Fibroblast of peridontal ligament (primary cell): Measurements from ENCODE around the gene TRUB2.

Experiments used
- DNase-seq: peaks from one replicate; pipeline ENCODE4 v3.0.0-alpha.2; 2010; ENCODE audit errors: extremely low read depth

TRUB2 gene

DNA sequence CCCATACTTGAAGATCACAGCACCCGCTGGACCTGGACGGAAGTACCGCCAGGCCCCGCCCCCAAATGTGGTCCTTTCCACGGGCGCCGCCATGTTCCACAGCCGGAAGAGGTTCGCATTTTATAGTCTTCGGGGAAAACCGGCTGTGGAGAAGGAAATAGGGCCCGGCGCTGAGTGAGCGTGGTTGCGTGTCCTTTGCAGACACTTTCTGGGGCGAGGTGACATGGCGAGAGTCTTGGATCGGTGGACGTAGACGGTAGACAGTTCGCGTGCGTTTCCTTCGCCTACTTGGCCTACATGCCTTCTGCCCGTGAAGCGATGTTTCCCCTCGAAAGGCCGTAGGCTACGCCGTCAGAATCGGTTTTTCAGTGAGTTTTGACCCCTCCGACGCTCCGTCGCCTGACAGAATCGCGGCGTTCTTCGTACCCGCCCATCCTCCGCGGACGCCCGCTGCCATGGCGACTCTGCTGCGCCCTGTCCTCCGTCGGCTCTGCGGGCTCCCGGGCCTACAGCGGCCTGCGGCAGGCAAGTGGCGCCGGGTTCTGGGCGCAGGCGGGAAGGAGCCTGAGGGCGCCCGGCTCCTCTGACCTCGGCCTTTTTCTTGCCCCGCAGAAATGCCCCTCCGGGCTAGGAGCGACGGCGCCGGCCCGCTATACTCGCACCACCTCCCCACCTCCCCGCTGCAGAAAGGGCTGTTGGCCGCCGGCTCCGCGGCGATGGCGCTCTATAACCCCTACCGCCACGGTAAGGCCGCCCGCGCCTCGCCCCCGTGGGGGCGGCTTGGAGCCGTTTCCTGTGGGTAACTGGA, at the start of gene TRUB2, which contains the start of gene COQ4:
Gene TRUB2 (minus strand): TSS at position 44 of the 808 bp plus-strand sequence. CDS start 39 bp downstream, at position 5.
Gene COQ4 (plus strand): TSS at position 436 of the 808 bp plus-strand sequence. CDS start 20 bp downstream, at position 456.
- DNase-seq, result peak; percentile 94

DNA sequence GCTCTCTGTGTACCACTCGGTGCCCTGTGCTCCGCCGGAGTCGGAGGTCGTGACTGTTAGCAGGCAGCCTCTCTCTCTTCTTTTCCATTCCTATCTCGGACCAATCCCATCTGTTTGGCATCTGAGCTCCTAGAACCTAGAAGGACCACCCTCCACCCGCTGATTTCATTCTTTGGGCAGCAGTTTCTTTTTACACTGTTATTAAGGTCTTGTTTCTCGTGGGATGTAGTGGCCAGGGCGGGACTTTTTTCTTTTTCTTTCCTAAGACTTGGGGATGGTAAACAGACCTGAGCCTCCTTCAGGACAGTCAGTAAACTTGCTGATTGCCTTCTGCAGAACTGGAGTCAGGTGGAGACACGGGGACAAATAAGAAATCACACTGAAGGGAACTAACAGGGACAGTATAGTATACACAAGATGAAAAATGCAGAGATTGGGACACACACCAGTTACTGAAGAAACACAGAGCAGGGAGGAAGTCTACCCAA, 49.4 kb upstream of the TRUB2 start:
- peak; percentile 29 for DNase-seq

- DNase-seq, result peak; percentile 93
These were observed 48.7 kb upstream of the TRUB2 start, which contains the start of gene URM1 for GRCh38 chr9:128370752-128371629. Gene URM1 (plus strand): TSS chr9:128371374. CDS start chr9:128371381, 7 bp downstream.

DNA sequence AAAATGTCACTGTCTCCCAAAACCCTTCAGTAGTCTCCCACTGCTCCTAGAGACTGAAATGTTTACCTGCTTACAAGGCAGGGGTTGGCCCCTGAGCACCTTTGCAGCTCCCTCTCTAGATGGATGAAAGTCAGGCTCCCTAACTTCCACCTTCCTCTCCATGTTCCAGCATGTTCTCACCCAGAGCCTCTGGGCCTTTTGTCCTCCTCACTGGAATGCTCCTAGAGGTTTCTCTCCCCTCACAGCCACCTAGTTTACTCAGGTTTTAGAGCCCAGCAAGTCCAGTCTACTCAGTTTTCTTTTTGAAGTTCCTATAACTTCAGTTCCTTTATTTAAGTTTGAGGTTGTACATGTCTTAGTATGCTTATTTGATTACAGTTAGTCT, 48.1 kb upstream of the TRUB2 start:
- DNase-seq, result no peak

DNA sequence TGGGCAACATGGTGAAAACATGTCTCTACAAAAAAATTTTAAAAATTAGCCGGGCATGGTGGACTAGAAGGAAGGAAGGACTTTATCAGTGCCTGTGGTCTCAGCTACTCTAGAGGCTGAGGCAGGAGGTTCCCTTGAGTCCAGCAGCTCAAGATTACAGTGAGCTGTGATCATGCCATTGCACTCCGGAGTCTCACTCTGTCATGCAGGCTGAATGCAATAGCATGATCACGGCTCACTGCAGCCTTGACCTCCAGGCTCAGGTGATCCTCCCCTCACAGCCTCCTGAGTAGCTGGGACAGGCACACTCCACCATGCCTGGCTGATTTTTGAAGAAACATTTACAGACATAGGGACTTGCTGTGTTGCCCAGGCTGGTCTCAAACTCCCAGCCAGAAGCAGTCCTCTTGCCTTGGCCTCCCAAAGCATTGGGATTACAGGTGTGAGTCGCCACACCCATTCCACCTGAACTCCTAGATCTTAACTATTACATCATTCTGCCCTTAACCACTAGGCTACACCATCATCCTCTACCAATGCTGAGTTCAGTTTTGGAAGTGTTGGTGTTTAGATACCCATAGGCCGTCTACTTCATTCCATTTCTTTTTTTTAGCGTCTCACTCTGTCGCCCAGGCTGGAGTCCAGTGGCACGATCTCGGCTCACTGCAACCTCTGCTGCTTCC, 46.9 kb upstream of the TRUB2 start:
- no peak for DNase-seq

DNA sequence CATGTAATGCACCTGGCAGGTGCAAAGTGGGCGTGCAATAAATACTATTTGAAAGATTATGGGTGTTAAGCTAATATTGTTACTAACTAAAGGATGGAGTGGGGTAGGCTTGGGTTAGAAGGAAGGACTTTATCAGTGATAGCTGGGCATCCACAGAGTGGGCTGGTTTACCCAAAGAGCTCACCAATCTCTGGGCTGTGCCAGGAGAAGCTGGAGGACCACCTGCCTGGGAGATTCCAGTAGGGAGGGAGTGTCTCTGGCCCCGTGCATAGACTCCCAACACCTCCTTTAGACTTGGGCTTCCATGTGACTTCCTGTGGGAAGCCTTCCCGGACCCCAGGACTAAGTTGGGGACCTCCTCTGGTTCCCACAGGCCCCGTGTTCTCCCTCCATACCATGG, 43.3 kb upstream of the TRUB2 start:
- no peak for DNase-seq

- no peak for DNase-seq
These were observed 40.5 kb upstream of the TRUB2 start for GRCh38 chr9:128362774-128363173.

- DNase-seq, result peak; percentile 86
These were observed 39.9 kb upstream of the TRUB2 start for GRCh38 chr9:128361986-128362646.

GRCh38 chr9:128361296-128361985, 39.2 kb upstream of the TRUB2 start:
- DNase-seq, result no peak

GRCh38 chr9:128360826-128361225, 38.6 kb upstream of the TRUB2 start:
- DNase-seq, result no peak

- DNase-seq, result no peak
These were observed 36.6 kb upstream of the TRUB2 start for GRCh38 chr9:128358861-128359260.

DNA sequence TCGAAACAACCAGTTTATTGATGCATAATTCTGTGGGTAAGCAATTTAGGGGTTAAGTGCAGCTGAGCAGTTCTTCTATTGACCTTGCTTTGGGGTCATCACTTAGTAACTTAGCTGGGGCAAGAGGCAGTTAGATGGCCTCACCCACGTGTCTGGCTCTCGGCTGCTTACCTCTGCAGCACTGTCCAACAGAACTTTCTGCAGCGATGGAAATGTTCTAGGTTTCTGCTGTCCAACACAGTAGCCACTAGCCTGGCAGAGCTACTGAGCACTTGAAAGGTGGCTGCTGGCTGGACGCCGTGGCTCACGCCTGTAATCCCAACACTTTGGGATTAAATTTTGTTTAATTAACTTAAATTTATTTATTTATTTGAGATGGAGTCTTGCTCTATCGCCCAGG, 35.8 kb upstream of the TRUB2 start:
- no peak for DNase-seq

GRCh38 chr9:128355451-128355850, 33.2 kb upstream of the TRUB2 start:
- DNase-seq, result no peak

DNA sequence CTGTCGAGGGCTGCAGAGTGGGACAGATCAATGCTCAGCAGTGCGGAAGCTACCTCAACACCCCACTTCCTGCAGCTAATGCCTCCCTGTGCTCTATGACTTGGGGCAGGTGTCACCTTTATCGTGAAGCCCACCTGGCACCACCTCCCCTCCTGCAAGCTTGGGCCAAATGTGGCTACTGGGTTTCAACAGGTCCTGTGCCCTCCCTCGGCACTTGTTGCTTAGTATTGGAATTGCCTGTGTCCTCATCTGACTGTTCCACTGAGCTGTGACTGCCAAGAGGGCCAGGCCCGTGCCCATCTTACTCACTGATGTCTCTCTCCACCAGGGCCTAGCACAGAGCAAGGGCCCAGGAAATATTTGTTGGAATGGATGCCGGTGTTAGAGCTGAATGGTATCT, 27.5 kb upstream of the TRUB2 start:
- no peak for DNase-seq

GRCh38 chr9:128349125-128349524, 26.9 kb upstream of the TRUB2 start:
- no peak for DNase-seq

- DNase-seq, result no peak
These were observed 22.8 kb upstream of the TRUB2 start for GRCh38 chr9:128344931-128345605.

DNA sequence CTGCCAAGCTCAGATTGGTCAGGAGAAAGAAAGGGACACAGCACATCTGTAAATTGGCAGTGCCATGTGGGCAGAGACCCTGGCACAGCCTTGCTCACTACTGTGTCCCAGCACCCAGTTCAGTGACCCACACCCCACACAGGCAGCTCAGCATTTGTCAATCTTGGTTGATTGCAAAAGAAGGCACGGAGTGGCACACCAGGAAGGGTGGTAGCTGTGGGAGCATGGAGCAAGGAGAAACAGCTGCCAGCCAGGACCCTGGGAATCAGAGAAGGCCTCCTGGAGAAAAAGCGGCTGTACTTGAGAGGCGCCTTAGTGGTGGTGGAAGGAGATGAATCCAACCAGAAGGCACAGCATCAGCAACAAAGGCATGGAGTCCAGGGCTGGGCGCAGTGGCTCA, 21.6 kb upstream of the TRUB2 start:
- DNase-seq, result no peak

- no peak for DNase-seq
These were observed 20.9 kb upstream of the TRUB2 start for GRCh38 chr9:128342971-128343680.

- DNase-seq, result peak; percentile 61
These were observed 19.2 kb upstream of the TRUB2 start for GRCh38 chr9:128341435-128341849.
